ENCODE results near the gene CYREN. TPM values are rescaled to one million over a fixed set of nuclear protein-coding genes. Genes with fewer than 3 reads are reported as not detected.

The CYREN gene
- total and polyA plus RNA-seq, 2 experiments from 2014 or later, result 43.3 to 45.9 TPM

DNA sequence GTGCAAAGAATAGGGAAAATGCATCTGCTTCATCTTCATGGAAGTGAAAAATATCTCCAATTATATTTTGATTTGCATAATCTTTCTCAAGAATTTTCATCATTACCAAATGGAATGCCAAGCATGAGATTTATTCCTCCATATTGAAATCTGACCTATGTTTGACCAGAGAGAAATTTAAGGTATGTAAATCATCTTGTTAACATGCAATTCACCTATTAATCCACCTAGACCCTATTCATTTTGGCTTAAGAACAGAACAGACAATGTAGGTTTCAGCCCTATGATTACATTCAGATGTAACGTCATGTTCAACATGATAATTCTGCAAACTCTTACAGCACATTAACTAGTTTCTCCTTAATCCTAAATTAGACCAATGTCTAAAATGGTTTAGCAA, 53.4 kb downstream of the CYREN start:
- DNase-seq (ENCODE audit: low read depth in 1 of 2, low spot score in 1 of 2), result no peak
- Histone ChIP-seq H3K27me3 (no peaks in the 10 kb centered on the region), H3K27ac (no peak overlapping the region)

More for the DNA sequence above, 53.4 kb downstream of the CYREN start:
- H3K36me3 ChIP-seq, result no peaks in the 10 kb centered on the region
- TF ChIP-seq, protein P1, sequence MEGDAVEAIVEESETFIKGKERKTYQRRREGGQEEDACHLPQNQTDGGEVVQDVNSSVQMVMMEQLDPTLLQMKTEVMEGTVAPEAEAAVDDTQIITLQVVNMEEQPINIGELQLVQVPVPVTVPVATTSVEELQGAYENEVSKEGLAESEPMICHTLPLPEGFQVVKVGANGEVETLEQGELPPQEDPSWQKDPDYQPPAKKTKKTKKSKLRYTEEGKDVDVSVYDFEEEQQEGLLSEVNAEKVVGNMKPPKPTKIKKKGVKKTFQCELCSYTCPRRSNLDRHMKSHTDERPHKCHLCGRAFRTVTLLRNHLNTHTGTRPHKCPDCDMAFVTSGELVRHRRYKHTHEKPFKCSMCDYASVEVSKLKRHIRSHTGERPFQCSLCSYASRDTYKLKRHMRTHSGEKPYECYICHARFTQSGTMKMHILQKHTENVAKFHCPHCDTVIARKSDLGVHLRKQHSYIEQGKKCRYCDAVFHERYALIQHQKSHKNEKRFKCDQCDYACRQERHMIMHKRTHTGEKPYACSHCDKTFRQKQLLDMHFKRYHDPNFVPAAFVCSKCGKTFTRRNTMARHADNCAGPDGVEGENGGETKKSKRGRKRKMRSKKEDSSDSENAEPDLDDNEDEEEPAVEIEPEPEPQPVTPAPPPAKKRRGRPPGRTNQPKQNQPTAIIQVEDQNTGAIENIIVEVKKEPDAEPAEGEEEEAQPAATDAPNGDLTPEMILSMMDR (IDR thresholded peaks at IDR 0.05; ENCODE audit: low read depth, low read length), result no peak
- no peak overlapping the region for H3K4me3 ChIP-seq
- no peaks in the 10 kb centered on the region for H3K4me1 ChIP-seq (ENCODE audit: low read depth)
- no peaks in the 10 kb centered on the region for H3K9me3 ChIP-seq (ENCODE audit: low read depth)

Other genes starting within 250 kb of the CYREN start
- 1.4 and 1.7 TPM in 2 replicates for gene AGBL3, start 184.2 kb downstream of the CYREN start, total RNA-seq
- gene AGBL3, start 184.2 kb downstream of the CYREN start, polyA plus RNA-seq, result 3.8 and 6.6 TPM in 2 replicates
- gene TMEM140, start 22.6 kb downstream of the CYREN start, total RNA-seq, result not detected in 2 replicates
- 9.4 and 10.4 TPM in 2 replicates for gene TMEM140, start 22.6 kb downstream of the CYREN start, polyA plus RNA-seq
- 16.2 and 16.7 TPM in 2 replicates for gene WDR91, start 40.8 kb upstream of the CYREN start, total RNA-seq
- 13.3 and 13.6 TPM in 2 replicates for gene WDR91, start 40.8 kb upstream of the CYREN start, polyA plus RNA-seq
- gene STRA8, start 63.1 kb upstream of the CYREN start, total RNA-seq, result not detected in 2 replicates
- gene STRA8, start 63.1 kb upstream of the CYREN start, polyA plus RNA-seq, result not detected in 2 replicates

Measured in cardiac muscle cell (in vitro differentiated cells and primary cell).